GM23338 (cell line): ENCODE measurements around the gene C2orf42.

ENCODE experiments used
- EZH2 ChIP-seq: fragments of 200-600 bp; sonication (generic); IDR thresholded peaks from one replicate; pipeline ENCODE4 v1.8.0; 2017; ENCODE audit warnings: antibody characterized with exemption, mild to moderate bottlenecking, low read depth; ENCODE audit not compliant: unreplicated experiment
- EZH2phosphoT487 ChIP-seq: fragments of 200-600 bp; sonication (generic); IDR thresholded peaks from one replicate; pipeline ENCODE4 v1.8.1; 2018; ENCODE audit warnings: antibody characterized with exemption; ENCODE audit not compliant: unreplicated experiment
- JUNB ChIP-seq: IDR thresholded peaks from one replicate; pipeline ENCODE4 v1.6.1; 2016; ENCODE audit warnings: antibody characterized with exemption; ENCODE audit not compliant: unreplicated experiment
- NANOG ChIP-seq: IDR thresholded peaks from 2 replicates; pipeline ENCODE4 v1.6.1; 2016; ENCODE audit warnings: antibody characterized with exemption, borderline replicate concordance
- POLR2AphosphoS5 ChIP-seq: IDR thresholded peaks from 2 replicates; pipeline ENCODE4 v1.6.1; 2016; ENCODE audit warnings: antibody characterized with exemption, low read depth
- ZNF331 ChIP-seq: fragments of 250-450 bp; sonication (Bioruptor Pico); IDR thresholded peaks from 2 replicates; pipeline ENCODE4 v1.5.0; 2020; ENCODE audit warnings: low read depth, mild to moderate bottlenecking, moderate library complexity
- TF ChIP-seq, protein P1 (sequence below), 2 experiments: fragments of 200-600 bp in 1 of 2; sonication (generic) in 1 of 2; conservative IDR thresholded peaks; 2 replicates each; pipeline versions ENCODE4 v1.5.1 to v1.6.1; 2016 to 2017; ENCODE audit warnings: antibody characterized with exemption in 2 of 2, low read depth in 2 of 2, mild to moderate bottlenecking in 2 of 2, moderate library complexity in 1 of 2
- TF ChIP-seq, protein P2 (sequence below): IDR thresholded peaks from one replicate; pipeline ENCODE4 v1.6.1; 2018; ENCODE audit warnings: antibody characterized with exemption; ENCODE audit not compliant: unreplicated experiment
- TF ChIP-seq, protein P3 (sequence below): IDR thresholded peaks from 2 replicates; pipeline ENCODE4 v1.6.1; 2016; ENCODE audit warnings: antibody characterized with exemption

DNA sequence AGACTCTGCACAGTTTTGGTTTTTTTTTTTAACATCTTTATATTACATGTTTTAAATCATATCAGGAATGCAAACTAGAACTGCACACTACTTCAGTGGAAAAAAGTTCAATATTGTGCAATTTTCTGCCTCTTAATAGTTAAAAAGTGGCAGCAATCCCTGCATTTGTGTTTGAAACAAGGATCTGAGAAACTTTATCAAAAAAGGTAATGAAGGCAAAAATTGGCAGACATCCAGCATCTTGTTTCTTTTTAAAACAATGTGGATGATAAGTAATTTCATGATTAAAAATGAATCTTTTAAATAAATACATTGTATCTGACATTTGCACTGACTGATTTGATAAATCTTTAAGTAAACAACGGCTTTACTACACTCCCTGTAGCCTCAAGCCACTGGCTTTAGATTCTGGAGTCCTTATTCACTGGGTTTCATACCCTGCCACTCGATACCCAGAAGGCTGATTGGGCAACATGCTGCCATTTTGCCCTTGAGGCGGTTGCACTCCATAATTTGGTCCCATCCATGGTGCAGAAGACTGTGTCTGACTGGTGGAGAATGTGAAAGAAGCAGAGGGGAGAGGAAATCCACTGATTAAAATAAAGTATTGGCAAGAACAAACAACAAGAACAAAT lies 21.6 kb upstream of the C2orf42 start:
- TF ChIP-seq POLR2AphosphoS5 = no peak
- TF ChIP-seq EZH2 = no peak
- TF ChIP-seq, protein P1, sequence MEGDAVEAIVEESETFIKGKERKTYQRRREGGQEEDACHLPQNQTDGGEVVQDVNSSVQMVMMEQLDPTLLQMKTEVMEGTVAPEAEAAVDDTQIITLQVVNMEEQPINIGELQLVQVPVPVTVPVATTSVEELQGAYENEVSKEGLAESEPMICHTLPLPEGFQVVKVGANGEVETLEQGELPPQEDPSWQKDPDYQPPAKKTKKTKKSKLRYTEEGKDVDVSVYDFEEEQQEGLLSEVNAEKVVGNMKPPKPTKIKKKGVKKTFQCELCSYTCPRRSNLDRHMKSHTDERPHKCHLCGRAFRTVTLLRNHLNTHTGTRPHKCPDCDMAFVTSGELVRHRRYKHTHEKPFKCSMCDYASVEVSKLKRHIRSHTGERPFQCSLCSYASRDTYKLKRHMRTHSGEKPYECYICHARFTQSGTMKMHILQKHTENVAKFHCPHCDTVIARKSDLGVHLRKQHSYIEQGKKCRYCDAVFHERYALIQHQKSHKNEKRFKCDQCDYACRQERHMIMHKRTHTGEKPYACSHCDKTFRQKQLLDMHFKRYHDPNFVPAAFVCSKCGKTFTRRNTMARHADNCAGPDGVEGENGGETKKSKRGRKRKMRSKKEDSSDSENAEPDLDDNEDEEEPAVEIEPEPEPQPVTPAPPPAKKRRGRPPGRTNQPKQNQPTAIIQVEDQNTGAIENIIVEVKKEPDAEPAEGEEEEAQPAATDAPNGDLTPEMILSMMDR (conservative IDR thresholded peaks at IDR 0.05; ENCODE audit: low read depth in 2 of 2) = no peak
- TF ChIP-seq JUNB = no peak
- TF ChIP-seq NANOG = no peak
- no peak for TF ChIP-seq EZH2phosphoT487
- TF ChIP-seq ZNF331 (CRISPR knock-in tag) = no peak
- TF ChIP-seq, protein P2, sequence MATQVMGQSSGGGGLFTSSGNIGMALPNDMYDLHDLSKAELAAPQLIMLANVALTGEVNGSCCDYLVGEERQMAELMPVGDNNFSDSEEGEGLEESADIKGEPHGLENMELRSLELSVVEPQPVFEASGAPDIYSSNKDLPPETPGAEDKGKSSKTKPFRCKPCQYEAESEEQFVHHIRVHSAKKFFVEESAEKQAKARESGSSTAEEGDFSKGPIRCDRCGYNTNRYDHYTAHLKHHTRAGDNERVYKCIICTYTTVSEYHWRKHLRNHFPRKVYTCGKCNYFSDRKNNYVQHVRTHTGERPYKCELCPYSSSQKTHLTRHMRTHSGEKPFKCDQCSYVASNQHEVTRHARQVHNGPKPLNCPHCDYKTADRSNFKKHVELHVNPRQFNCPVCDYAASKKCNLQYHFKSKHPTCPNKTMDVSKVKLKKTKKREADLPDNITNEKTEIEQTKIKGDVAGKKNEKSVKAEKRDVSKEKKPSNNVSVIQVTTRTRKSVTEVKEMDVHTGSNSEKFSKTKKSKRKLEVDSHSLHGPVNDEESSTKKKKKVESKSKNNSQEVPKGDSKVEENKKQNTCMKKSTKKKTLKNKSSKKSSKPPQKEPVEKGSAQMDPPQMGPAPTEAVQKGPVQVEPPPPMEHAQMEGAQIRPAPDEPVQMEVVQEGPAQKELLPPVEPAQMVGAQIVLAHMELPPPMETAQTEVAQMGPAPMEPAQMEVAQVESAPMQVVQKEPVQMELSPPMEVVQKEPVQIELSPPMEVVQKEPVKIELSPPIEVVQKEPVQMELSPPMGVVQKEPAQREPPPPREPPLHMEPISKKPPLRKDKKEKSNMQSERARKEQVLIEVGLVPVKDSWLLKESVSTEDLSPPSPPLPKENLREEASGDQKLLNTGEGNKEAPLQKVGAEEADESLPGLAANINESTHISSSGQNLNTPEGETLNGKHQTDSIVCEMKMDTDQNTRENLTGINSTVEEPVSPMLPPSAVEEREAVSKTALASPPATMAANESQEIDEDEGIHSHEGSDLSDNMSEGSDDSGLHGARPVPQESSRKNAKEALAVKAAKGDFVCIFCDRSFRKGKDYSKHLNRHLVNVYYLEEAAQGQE = no peak
- TF ChIP-seq, protein P3, sequence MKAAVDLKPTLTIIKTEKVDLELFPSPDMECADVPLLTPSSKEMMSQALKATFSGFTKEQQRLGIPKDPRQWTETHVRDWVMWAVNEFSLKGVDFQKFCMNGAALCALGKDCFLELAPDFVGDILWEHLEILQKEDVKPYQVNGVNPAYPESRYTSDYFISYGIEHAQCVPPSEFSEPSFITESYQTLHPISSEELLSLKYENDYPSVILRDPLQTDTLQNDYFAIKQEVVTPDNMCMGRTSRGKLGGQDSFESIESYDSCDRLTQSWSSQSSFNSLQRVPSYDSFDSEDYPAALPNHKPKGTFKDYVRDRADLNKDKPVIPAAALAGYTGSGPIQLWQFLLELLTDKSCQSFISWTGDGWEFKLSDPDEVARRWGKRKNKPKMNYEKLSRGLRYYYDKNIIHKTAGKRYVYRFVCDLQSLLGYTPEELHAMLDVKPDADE = no peak
